IMR-90 (cell line): Measurements from ENCODE around the gene PRPF8. TPM values are rescaled to one million over a fixed set of nuclear protein-coding genes. Genes with fewer than 3 reads are reported as not detected.
A peak's percentile ranks its signal among the peaks of the same experiment; 100 is the strongest.
"Not testable (repeated sequence)": the region's sequence is repeated elsewhere in the genome, so short reads cannot be mapped to it uniquely, and the experiment has no call there.

ENCODE experiments used
- ATAC-seq: fragments of 200-7000 bp; cut with Tn5 transposase; 2 replicates; pipeline ENCODE4 v1.9.1; 2020; ENCODE audit warnings: low read depth, mild to moderate bottlenecking, moderate library complexity
- BruUV-seq: library from RNA; stranded (reverse); fragments of 400-500 nt; replicated peaks from 2 replicates; lab custom pipeline; 2021; lab: Mats Ljungman, UMichigan
- CTCF ChIA-PET: fragments of 300-600 bp; formaldehyde crosslinking; extraction: SDS; loops from one replicate; lab custom pipeline; 2021; ENCODE audit warnings: antibody characterized with exemption; lab: Yijun Ruan, JAX
- POLR2A ChIA-PET: fragments of 300-600 bp; sonication (Branson Sonifier 250); formaldehyde crosslinking; loops from one replicate; lab custom pipeline; 2022; ENCODE audit warnings: antibody characterized with exemption; ENCODE audit not compliant: unreplicated experiment; lab: Charles Lee
- DNase-seq: peaks from one replicate; pipeline ENCODE4 v3.0.0; 2013
- H2AFZ ChIP-seq: replicated peaks from 2 replicates; pipeline ENCODE3; 2013; ENCODE audit warnings: low read length, mild to moderate bottlenecking; ENCODE audit not compliant: poor library complexity
- H2AK5ac ChIP-seq: 2 replicates; pipeline ENCODE4 v1.6.1; 2013; ENCODE audit warnings: low read depth, low read length, inconsistent platforms
- H2AK9ac ChIP-seq: replicated peaks from 2 replicates; pipeline ENCODE3; 2013; ENCODE audit warnings: mild to moderate bottlenecking, low read depth, low read length, moderate library complexity; ENCODE audit not compliant: poor library complexity
- H2BK120ac ChIP-seq: 2 replicates; pipeline ENCODE4 v1.6.1; 2013; ENCODE audit warnings: low read depth, low read length, inconsistent platforms
- H2BK15ac ChIP-seq: 3 replicates; pipeline ENCODE4 v1.6.1; 2013; ENCODE audit warnings: low read depth, low read length, inconsistent platforms
- H2BK20ac ChIP-seq: 2 replicates; pipeline ENCODE4 v1.6.1; 2013; ENCODE audit warnings: low read depth, mild to moderate bottlenecking, inconsistent platforms, low read length, moderate library complexity
- H2BK5ac ChIP-seq: 2 replicates; pipeline ENCODE4 v1.6.1; 2013; ENCODE audit warnings: mild to moderate bottlenecking, low read depth, low read length, inconsistent platforms; ENCODE audit not compliant: poor library complexity, severe bottlenecking
- H3K14ac ChIP-seq: replicated peaks from 2 replicates; pipeline ENCODE4 v1.6.1; 2013; ENCODE audit warnings: low read depth, low read length, inconsistent platforms
- H3K18ac ChIP-seq: 2 replicates; pipeline ENCODE4 v1.6.1; 2013; ENCODE audit warnings: low read depth, low read length, control low read depth
- H3K23ac ChIP-seq: 2 replicates; pipeline ENCODE4 v1.6.1; 2013; ENCODE audit warnings: low read depth, low read length, inconsistent platforms
- H3K27ac ChIP-seq: 2 replicates; pipeline ENCODE4 v1.5.1; 2013; ENCODE audit warnings: mild to moderate bottlenecking, control low read depth, low read length; ENCODE audit not compliant: insufficient read depth
- H3K27me3 ChIP-seq: 2 replicates; pipeline ENCODE4 v1.6.1; 2013; ENCODE audit warnings: low read length; ENCODE audit not compliant: control insufficient read depth, insufficient read depth
- H3K36me3 ChIP-seq: 2 replicates; pipeline ENCODE4 v1.6.1; 2013; ENCODE audit warnings: low read length, mixed read lengths; ENCODE audit not compliant: control insufficient read depth, insufficient read depth
- H3K4ac ChIP-seq: 2 replicates; pipeline ENCODE4 v1.6.1; 2013; ENCODE audit warnings: low read depth, low read length, inconsistent platforms
- H3K4me1 ChIP-seq: 2 replicates; pipeline ENCODE4 v1.6.1; 2013; ENCODE audit warnings: low read length, mixed read lengths; ENCODE audit not compliant: control insufficient read depth, insufficient read depth
- H3K4me2 ChIP-seq: 2 replicates; pipeline ENCODE4 v1.6.1; 2013; ENCODE audit warnings: low read depth, mild to moderate bottlenecking, control low read depth, low read length, moderate library complexity
- H3K4me3 ChIP-seq: 2 replicates; pipeline ENCODE4 v1.5.1; 2013; ENCODE audit warnings: low read depth, mild to moderate bottlenecking, control low read depth, low read length, moderate library complexity; ENCODE audit not compliant: insufficient read depth
- H3K56ac ChIP-seq: 2 replicates; pipeline ENCODE4 v1.6.1; 2013; ENCODE audit warnings: low read length, inconsistent platforms; ENCODE audit not compliant: insufficient read depth; ENCODE audit errors: extremely low read depth
- H3K79me1 ChIP-seq, 2 experiments: 2 replicates each; pipeline ENCODE4 v1.6.1; 2013; ENCODE audit warnings: low read length in 2 of 2, inconsistent platforms in 1 of 2, low read depth in 1 of 2
- H3K9ac ChIP-seq: 2 replicates; pipeline ENCODE4 v1.6.1; 2013; ENCODE audit warnings: low read depth, low read length, control low read depth
- H3K9me1 ChIP-seq: 2 replicates; pipeline ENCODE4 v1.6.1; 2013; ENCODE audit warnings: low read length, inconsistent platforms; ENCODE audit not compliant: insufficient read depth
- H3K9me3 ChIP-seq: 2 replicates; pipeline ENCODE4 v1.6.1; 2013; ENCODE audit warnings: low read length; ENCODE audit not compliant: control insufficient read depth, insufficient read depth
- H4K20me1 ChIP-seq: 2 replicates; pipeline ENCODE4 v1.6.1; 2013; ENCODE audit warnings: low read length, inconsistent platforms; ENCODE audit not compliant: insufficient read depth
- H4K5ac ChIP-seq: 2 replicates; pipeline ENCODE4 v1.6.1; 2013; ENCODE audit warnings: mild to moderate bottlenecking, low read depth, low read length, control low read depth
- H4K8ac ChIP-seq, 2 experiments: 2 replicates each; pipeline ENCODE4 v1.6.1; 2013; ENCODE audit warnings: low read depth in 2 of 2, low read length in 2 of 2, control low read depth in 1 of 2, inconsistent platforms in 1 of 2
- H4K91ac ChIP-seq: 2 replicates; pipeline ENCODE4 v1.6.1; 2013; ENCODE audit warnings: low read depth, low read length, inconsistent platforms; ENCODE audit not compliant: insufficient read depth
- BHLHE40 ChIP-seq: fragments of 150-350 bp; IDR thresholded peaks from 2 replicates; pipeline ENCODE4 v1.6.1; 2016; ENCODE audit warnings: mild to moderate bottlenecking, low read depth, low read length
- CHD1 ChIP-seq: IDR thresholded peaks from 2 replicates; pipeline ENCODE4 v1.6.1; 2012; ENCODE audit warnings: low read depth, low read length, improper control_type of control experiment
- FOS ChIP-seq: fragments of 150-350 bp; IDR thresholded peaks from 2 replicates; pipeline ENCODE4 v1.6.1; 2016; ENCODE audit warnings: low read depth, low read length
- MXI1 ChIP-seq: IDR thresholded peaks from 2 replicates; pipeline ENCODE4 v1.6.1; 2012; ENCODE audit warnings: low read depth, mild to moderate bottlenecking, low read length, moderate library complexity, borderline replicate concordance
- NFE2L2 ChIP-seq: fragments of 150-350 bp; IDR thresholded peaks from 2 replicates; pipeline ENCODE4 v1.6.1; 2016; ENCODE audit warnings: low read depth, mild to moderate bottlenecking, low read length
- RAD21 ChIP-seq: IDR thresholded peaks from 2 replicates; pipeline ENCODE4 v1.6.1; 2012; ENCODE audit warnings: low read length, improper control_type of control experiment
- RCOR1 ChIP-seq: IDR thresholded peaks from 2 replicates; pipeline ENCODE4 v1.6.1; 2012; ENCODE audit warnings: mild to moderate bottlenecking, low read length, improper control_type of control experiment; ENCODE audit not compliant: insufficient replicate concordance
- RFX5 ChIP-seq: IDR thresholded peaks from 2 replicates; pipeline ENCODE4 v1.8.0; 2012; ENCODE audit warnings: low read depth, mild to moderate bottlenecking, low read length, moderate library complexity
- WGBS, 2 experiments: methylation state at CpG; one replicate each; pipeline versions ENCODE4 v1.1.5 to v1.1.7; 2013; ENCODE audit warnings: missing lambda C conversion rate in 2 of 2; ENCODE audit not compliant: insufficient read length in 1 of 2; ENCODE audit errors: extremely low coverage in 2 of 2; 5-methylcytosine and 5-hydroxymethylcytosine counted together
- dilution Hi-C: fragments of 300-500 bp; cut with HindIII; formaldehyde crosslinking; loops from one replicate; pipeline ENCODE4 v1.14.3; 2018; ENCODE audit warnings: low sequenced_read_pairs; ENCODE audit not compliant: unreplicated experiment
- in situ Hi-C: fragments of 300-500 bp; cut with MboI; formaldehyde crosslinking; loops from 3 replicates; pipeline ENCODE4 v1.14.3; 2019; ENCODE audit warnings: low sequenced_read_pairs, inconsistent platforms, mixed read lengths
- intact Hi-C: fragments of 100-400 bp; cut with micrococcal nuclease; formaldehyde crosslinking; loops from 2 replicates; pipeline ENCODE4 v1.10.0; 2022
- polyA plus RNA-seq, 3 experiments: library from polyadenylated mRNA; depleted of rRNA; stranded (reverse); fragments of >200 nt; gene quantifications; 2 replicates each; pipeline ENCODE4 v1.2.3, GENCODE V29; 2012; ENCODE audit warnings: low replicate concordance in 1 of 3
- total RNA-seq: library from RNA; depleted of rRNA; stranded (reverse); fragments of >200 nt; gene quantifications from 2 replicates; pipeline ENCODE4 v1.2.3, GENCODE V29; 2012

The PRPF8 gene
- total and polyA plus RNA-seq, 2 of the 4 experiments (the other 2 are of a cell fraction), result 141 to 160 TPM

DNA sequence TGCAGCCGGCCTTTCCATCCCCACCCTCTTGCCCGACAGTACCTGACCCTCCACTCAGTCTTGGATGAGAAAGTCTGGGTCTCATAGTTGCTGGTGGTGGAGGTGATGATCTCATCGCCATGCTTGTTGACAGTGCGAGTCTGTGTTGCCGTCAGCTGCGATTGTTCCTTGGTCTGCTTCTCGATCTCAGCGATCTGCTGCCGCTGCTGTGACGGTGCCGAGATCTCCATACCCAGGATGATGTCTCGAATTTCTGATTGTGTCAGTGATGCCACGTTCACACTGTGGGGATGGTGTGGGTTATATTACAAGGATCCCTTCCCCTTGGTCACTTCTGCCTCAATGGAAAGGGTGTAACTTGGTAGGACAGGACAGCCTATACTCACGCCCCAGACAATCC is 30.9 kb downstream of the PRPF8 start:
- TF ChIP-seq RFX5 (no peak), FOS (no peak), BHLHE40 (no peak), RAD21 (no peak), CHD1 (no peak), RCOR1 (no peak), MXI1 (no peak), NFE2L2 (no peak)
- in situ Hi-C loops, result loop anchor here (10.0 kb wide), 1 partner anchor 131 kb away; no protein-coding TSS in a partner anchor
- intact Hi-C loops, result no loop called here
- WGBS, 2 experiments, result 100% methylated on average over 1 of the region's 14 CpGs; no CpG with 5 or more reads in 1 of the 2 experiments
- Histone ChIP-seq H3K27ac (no peak overlapping the region), H4K20me1 (peaks cover 25% of the 10 kb centered on the region), H3K27me3 (no peaks in the 10 kb centered on the region), H2BK15ac (no peak overlapping the region), H2BK5ac (no peak overlapping the region), H2AK9ac (peak overlapping the region; percentile 3), H4K8ac (no peak overlapping the region), H3K36me3 (peaks cover 72% of the 10 kb centered on the region), H3K4me2 (no peak overlapping the region), H3K18ac (no peak overlapping the region), H2AFZ (no peak overlapping the region), H3K79me1 (peaks cover 15 to 30% of the 10 kb centered on the region in 2 experiments), H2AK5ac (no peak overlapping the region), H2BK120ac (no peak overlapping the region), H3K4me3 (no peak overlapping the region), H3K4ac (no peak overlapping the region), H3K9me3 (no peaks in the 10 kb centered on the region), H2BK20ac (no peak overlapping the region), H3K4me1 (peaks cover 6% of the 10 kb centered on the region), H3K9ac (no peak overlapping the region), H3K56ac (no peak overlapping the region), H4K5ac (no peak overlapping the region), H4K91ac (no peak overlapping the region), H3K14ac (no peak overlapping the region), H3K23ac (no peak overlapping the region), H3K9me1 (peaks cover 12% of the 10 kb centered on the region)
- ChIA-PET POLR2A (no interaction called here), CTCF (no interaction called here)
- DNase-seq (no peak), ATAC-seq (no peak)
- BruUV-seq, result no TSS peak
- dilution Hi-C loops, result no loop called here

GRCh38 chr17:1652794-1653193 is 31.9 kb downstream of the PRPF8 start:
- intact Hi-C loops, dilution Hi-C loops, H4K5ac ChIP-seq, BruUV-seq, H4K8ac ChIP-seq, H3K4ac ChIP-seq, H2AK9ac ChIP-seq, H3K9me3 ChIP-seq, CTCF ChIA-PET, POLR2A ChIA-PET, ATAC-seq, H3K4me3 ChIP-seq, H2BK5ac ChIP-seq, H3K4me2 ChIP-seq, H2BK120ac ChIP-seq, H3K27me3 ChIP-seq, H3K56ac ChIP-seq, H3K18ac ChIP-seq, H2AK5ac ChIP-seq, H3K23ac ChIP-seq, DNase-seq, H3K14ac ChIP-seq, H3K9ac ChIP-seq, H2BK15ac ChIP-seq, H2BK20ac ChIP-seq, H3K27ac ChIP-seq, H4K91ac ChIP-seq, H2AFZ ChIP-seq: not testable (repeated sequence)
- H3K36me3 ChIP-seq, result peaks cover 62% of the 10 kb centered on the region
- peaks cover 19% of the 10 kb centered on the region for H4K20me1 ChIP-seq
- in situ Hi-C loops, result loop anchor here (10.0 kb wide), 1 partner anchor 132 kb away; no protein-coding TSS in a partner anchor
- 92% methylated on average over 4 of the region's 7 CpGs; no CpG with 5 or more reads in 1 of the 2 experiments for WGBS, 2 experiments
- H3K9me1 ChIP-seq, result peaks cover 11% of the 10 kb centered on the region
- peaks cover 14% of the 10 kb centered on the region for H3K4me1 ChIP-seq
- peaks cover 8 to 22% of the 10 kb centered on the region in 2 experiments for H3K79me1 ChIP-seq
